Uterus (tissue), 2 donors: ENCODE results near the gene GRIA1.

Source experiments
- POLR2A ChIP-seq, 2 donors: fragments of 450-650 bp; IDR thresholded peaks; one replicate each; pipeline ENCODE4 v1.6.1; 2016; ENCODE audit warnings: antibody characterized with exemption in 2 of 2, mild to moderate bottlenecking in 1 of 2, moderate library complexity in 1 of 2
- TF ChIP-seq, protein P1 (sequence below), 4 experiments: fragments of 200-600 bp in 2 of 4; fragments of 450-650 bp in 2 of 4; sonication (generic) in 2 of 4; IDR thresholded peaks; one replicate each; pipeline ENCODE4 v1.5.1; 2016 to 2019; ENCODE audit warnings: antibody characterized with exemption in 4 of 4, mild to moderate bottlenecking in 2 of 4, moderate library complexity in 1 of 4

DNA sequence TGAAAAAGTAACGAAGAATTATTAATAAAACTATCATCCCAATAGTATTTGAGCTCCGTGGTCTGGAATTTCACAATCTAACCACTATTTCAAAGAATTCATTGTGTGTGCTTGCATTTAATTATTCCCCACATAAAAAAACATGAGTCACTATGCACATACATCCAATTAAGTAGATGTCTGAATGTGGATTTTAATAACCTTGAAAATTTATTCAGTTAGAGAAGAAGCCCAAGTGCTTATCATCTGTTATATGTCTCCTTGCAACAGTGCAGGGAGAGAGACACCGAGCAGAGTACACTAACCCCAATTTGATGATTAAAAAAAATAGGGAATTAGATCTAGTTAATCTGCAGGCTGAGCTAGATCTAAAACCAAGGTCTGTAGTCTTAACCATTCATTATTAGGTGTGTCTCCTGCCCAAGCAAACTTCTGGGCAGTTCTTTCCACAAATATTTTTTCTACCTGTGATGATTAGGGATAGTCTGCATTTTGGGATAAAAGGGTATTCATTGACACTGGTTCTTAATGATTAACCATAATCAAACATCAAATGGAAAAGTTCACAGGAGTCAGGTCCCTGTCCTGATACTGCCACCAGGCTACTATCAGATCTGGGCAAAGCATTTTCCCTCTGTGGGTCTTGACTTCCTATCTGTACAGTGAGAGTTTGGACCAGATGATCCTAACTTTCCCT, 164.2 kb downstream of the GRIA1 start:
- TF ChIP-seq POLR2A (IDR thresholded peaks at IDR 0.05): no peak
- TF ChIP-seq, protein P1, sequence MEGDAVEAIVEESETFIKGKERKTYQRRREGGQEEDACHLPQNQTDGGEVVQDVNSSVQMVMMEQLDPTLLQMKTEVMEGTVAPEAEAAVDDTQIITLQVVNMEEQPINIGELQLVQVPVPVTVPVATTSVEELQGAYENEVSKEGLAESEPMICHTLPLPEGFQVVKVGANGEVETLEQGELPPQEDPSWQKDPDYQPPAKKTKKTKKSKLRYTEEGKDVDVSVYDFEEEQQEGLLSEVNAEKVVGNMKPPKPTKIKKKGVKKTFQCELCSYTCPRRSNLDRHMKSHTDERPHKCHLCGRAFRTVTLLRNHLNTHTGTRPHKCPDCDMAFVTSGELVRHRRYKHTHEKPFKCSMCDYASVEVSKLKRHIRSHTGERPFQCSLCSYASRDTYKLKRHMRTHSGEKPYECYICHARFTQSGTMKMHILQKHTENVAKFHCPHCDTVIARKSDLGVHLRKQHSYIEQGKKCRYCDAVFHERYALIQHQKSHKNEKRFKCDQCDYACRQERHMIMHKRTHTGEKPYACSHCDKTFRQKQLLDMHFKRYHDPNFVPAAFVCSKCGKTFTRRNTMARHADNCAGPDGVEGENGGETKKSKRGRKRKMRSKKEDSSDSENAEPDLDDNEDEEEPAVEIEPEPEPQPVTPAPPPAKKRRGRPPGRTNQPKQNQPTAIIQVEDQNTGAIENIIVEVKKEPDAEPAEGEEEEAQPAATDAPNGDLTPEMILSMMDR (IDR thresholded peaks at IDR 0.05): no peak
